Panc1 (cell line): ENCODE data around the gene SMG1.

ENCODE experiments used
- POLR2AphosphoS5 ChIP-seq: IDR thresholded peaks from 2 replicates; pipeline ENCODE4 v1.6.1; 2012; ENCODE audit warnings: mild to moderate bottlenecking, low read depth, low read length, moderate library complexity
- SIN3A ChIP-seq: IDR thresholded peaks from 2 replicates; pipeline ENCODE4 v1.6.1; 2012; ENCODE audit warnings: low read depth, mild to moderate bottlenecking, low read length, moderate library complexity, borderline replicate concordance; ENCODE audit not compliant: insufficient read depth
- TCF7L2 ChIP-seq: IDR thresholded peaks from 2 replicates; pipeline ENCODE4 v1.6.1; 2011; ENCODE audit warnings: mild to moderate bottlenecking, low read depth, low read length, inconsistent platforms
- TF ChIP-seq, protein P1 (sequence below): fragments of 450-650 bp; IDR thresholded peaks from 2 replicates; pipeline ENCODE4 v1.5.1; 2017; ENCODE audit warnings: mild to moderate bottlenecking
- TF ChIP-seq, protein P2 (sequence below), 2 experiments: IDR thresholded peaks; 2 replicates each; pipeline ENCODE4 v1.6.1; 2011 to 2012; ENCODE audit warnings: low read depth in 2 of 2, control low read depth in 1 of 2, low read length in 1 of 2, mild to moderate bottlenecking in 1 of 2, moderate library complexity in 1 of 2; ENCODE audit not compliant: insufficient read depth in 1 of 2

DNA sequence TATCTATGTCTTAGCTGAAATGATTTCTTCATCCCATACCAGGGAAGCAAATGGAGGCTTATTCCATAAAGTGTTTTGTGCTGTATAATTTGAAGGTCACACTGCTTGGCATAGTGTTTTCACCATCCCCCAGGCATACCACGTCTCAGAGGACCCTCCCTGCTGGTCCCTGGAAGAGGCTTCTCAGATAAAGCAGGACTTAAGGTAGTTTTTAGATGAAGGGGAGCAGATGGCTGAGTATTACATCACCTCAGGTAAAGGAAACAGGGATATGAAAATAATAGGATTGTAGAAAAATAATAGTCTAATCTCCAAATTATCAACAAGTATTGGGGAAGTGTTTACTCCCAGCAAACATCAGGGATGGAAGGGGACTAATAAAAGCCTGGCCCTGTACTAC is 7.3 kb upstream of the SMG1 start:
- TF ChIP-seq, protein P1, sequence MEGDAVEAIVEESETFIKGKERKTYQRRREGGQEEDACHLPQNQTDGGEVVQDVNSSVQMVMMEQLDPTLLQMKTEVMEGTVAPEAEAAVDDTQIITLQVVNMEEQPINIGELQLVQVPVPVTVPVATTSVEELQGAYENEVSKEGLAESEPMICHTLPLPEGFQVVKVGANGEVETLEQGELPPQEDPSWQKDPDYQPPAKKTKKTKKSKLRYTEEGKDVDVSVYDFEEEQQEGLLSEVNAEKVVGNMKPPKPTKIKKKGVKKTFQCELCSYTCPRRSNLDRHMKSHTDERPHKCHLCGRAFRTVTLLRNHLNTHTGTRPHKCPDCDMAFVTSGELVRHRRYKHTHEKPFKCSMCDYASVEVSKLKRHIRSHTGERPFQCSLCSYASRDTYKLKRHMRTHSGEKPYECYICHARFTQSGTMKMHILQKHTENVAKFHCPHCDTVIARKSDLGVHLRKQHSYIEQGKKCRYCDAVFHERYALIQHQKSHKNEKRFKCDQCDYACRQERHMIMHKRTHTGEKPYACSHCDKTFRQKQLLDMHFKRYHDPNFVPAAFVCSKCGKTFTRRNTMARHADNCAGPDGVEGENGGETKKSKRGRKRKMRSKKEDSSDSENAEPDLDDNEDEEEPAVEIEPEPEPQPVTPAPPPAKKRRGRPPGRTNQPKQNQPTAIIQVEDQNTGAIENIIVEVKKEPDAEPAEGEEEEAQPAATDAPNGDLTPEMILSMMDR = no peak
- TF ChIP-seq SIN3A (no peak), POLR2AphosphoS5 (no peak), TCF7L2 (no peak)
- TF ChIP-seq, protein P2, sequence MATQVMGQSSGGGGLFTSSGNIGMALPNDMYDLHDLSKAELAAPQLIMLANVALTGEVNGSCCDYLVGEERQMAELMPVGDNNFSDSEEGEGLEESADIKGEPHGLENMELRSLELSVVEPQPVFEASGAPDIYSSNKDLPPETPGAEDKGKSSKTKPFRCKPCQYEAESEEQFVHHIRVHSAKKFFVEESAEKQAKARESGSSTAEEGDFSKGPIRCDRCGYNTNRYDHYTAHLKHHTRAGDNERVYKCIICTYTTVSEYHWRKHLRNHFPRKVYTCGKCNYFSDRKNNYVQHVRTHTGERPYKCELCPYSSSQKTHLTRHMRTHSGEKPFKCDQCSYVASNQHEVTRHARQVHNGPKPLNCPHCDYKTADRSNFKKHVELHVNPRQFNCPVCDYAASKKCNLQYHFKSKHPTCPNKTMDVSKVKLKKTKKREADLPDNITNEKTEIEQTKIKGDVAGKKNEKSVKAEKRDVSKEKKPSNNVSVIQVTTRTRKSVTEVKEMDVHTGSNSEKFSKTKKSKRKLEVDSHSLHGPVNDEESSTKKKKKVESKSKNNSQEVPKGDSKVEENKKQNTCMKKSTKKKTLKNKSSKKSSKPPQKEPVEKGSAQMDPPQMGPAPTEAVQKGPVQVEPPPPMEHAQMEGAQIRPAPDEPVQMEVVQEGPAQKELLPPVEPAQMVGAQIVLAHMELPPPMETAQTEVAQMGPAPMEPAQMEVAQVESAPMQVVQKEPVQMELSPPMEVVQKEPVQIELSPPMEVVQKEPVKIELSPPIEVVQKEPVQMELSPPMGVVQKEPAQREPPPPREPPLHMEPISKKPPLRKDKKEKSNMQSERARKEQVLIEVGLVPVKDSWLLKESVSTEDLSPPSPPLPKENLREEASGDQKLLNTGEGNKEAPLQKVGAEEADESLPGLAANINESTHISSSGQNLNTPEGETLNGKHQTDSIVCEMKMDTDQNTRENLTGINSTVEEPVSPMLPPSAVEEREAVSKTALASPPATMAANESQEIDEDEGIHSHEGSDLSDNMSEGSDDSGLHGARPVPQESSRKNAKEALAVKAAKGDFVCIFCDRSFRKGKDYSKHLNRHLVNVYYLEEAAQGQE (IDR thresholded peaks at IDR 0.05; ENCODE audit: insufficient read depth in 1 of 2, low read depth in 2 of 2, low read length in 1 of 2) = no peak
